ENCODE data around the gene ERCC6L2. TPM values are rescaled to one million over a fixed set of nuclear protein-coding genes. Genes with fewer than 3 reads are reported as not detected.

ERCC6L2 gene
- total RNA-seq, 1 experiment from 2014 or later, result 39.2 TPM

- no peak overlapping the region for H3K9ac ChIP-seq (ENCODE audit: low read length)
- H3K79me2 ChIP-seq (ENCODE audit: insufficient read depth, low read length), result peaks cover 11% of the 10 kb centered on the region; the same call in 1 of the 2 replicates
- H3K27me3 ChIP-seq (ENCODE audit: insufficient read depth, low read length), result no peaks in the 10 kb centered on the region
- TF ChIP-seq TCF7L2 (IDR thresholded peaks at IDR 0.05; ENCODE audit: borderline replicate concordance, extremely low read depth, insufficient read depth, insufficient read length) (no peak), ATF3 (IDR thresholded peaks at IDR 0.05) (no peak), EGR1 (IDR thresholded peaks at IDR 0.05; ENCODE audit: low read depth) (no peak), ELF1 (IDR thresholded peaks at IDR 0.05; ENCODE audit: borderline replicate concordance, low read depth) (no peak), POLR2AphosphoS5 (IDR thresholded peaks at IDR 0.05; ENCODE audit: low read depth, low read length) (no peak), FOSL1 (IDR thresholded peaks at IDR 0.05; ENCODE audit: low read depth) (no peak), CEBPB (IDR thresholded peaks at IDR 0.05; ENCODE audit: low read depth) (no peak), YY1 (IDR thresholded peaks at IDR 0.05; ENCODE audit: extremely low read depth, insufficient replicate concordance, low read depth, low read length) (no peak), SP1 (IDR thresholded peaks at IDR 0.05; ENCODE audit: low read depth) (no peak), ZFX (IDR thresholded peaks at IDR 0.05) (no peak), ZBTB33 (IDR thresholded peaks at IDR 0.05; ENCODE audit: extremely low read depth, insufficient replicate concordance, low read length) (no peak), SIN3A (IDR thresholded peaks at IDR 0.05; ENCODE audit: low read depth) (no peak), CTCF (IDR thresholded peaks at IDR 0.05 in 2 of 3, conservative IDR thresholded peaks at IDR 0.05 in 1 of 3; ENCODE audit: borderline replicate concordance in 1 of 3, insufficient read depth in 1 of 3, low read depth in 2 of 3, low read length in 2 of 3) (no peak), REST (IDR thresholded peaks at IDR 0.05; ENCODE audit: low read depth) (no peak), ZNF274 (IDR thresholded peaks at IDR 0.05; ENCODE audit: low read depth, low read length) (no peak), EZH2 (IDR thresholded peaks at IDR 0.05) (no peak), POLR2A (IDR thresholded peaks at IDR 0.05; ENCODE audit: borderline replicate concordance, extremely low read depth, insufficient read depth, insufficient read length) (no peak), EZH2phosphoT487 (IDR thresholded peaks at IDR 0.05; ENCODE audit: borderline replicate concordance) (no peak), RAD21 (IDR thresholded peaks at IDR 0.05; ENCODE audit: low read depth) (no peak), JUND (IDR thresholded peaks at IDR 0.05) (no peak)
- no peaks in the 10 kb centered on the region for H3K4me1 ChIP-seq (ENCODE audit: control insufficient read depth in 1 of 2, insufficient read depth in 2 of 2, low read length in 2 of 2)
- no peak overlapping the region for H3K4me2 ChIP-seq (ENCODE audit: low read length)
- no peak overlapping the region for H2AFZ ChIP-seq (ENCODE audit: low read depth, low read length, poor library complexity, severe bottlenecking)
- BruUV-seq (replicated peaks), result no TSS peak
- CTCF ChIA-PET, result no interaction called here
- no peaks in the 10 kb centered on the region for H3K9me2 ChIP-seq (ENCODE audit: insufficient read depth)
- RAD21 ChIA-PET (ENCODE audit: low non-redundant PET in 1 of 2, low total read pairs in 2 of 2, uncharacterized antibody in 2 of 2, unreplicated experiment in 2 of 2), result no interaction called here
- intact Hi-C loops (cut with micrococcal nuclease), result no loop called here
- H3K27ac ChIP-seq (ENCODE audit: low read depth, low read length), result no peak overlapping the region
- peaks cover 2 to 8% of the 10 kb centered on the region in 2 experiments; a peak in 2 of 4 replicates for H3K36me3 ChIP-seq (ENCODE audit: control insufficient read depth in 1 of 2, insufficient read depth in 2 of 2, low read length in 2 of 2)
- POLR2A ChIA-PET, result no interaction called here
- ATAC-seq, result no peak
- no peak for DNase-seq (ENCODE audit: low read depth, low spot score)
- H3K4me3 ChIP-seq (replicated peaks in 1 of 2; ENCODE audit: low read depth in 1 of 2, low read length in 2 of 2), result no peak overlapping the region
- no peaks in the 10 kb centered on the region for H3K9me3 ChIP-seq (ENCODE audit: control insufficient read depth in 1 of 2, insufficient read depth in 1 of 2, low read depth in 1 of 2, low read length in 2 of 2)
- H4K20me1 ChIP-seq (ENCODE audit: insufficient read depth), result no peaks in the 10 kb centered on the region; the same call in 1 of the 2 replicates
Measured at GRCh38 chr9:95910770-95911340, 35.4 kb downstream of the ERCC6L2 start.
